PFSK-1 (cell line): ENCODE results near the gene NIPA2.

Source experiments
- FOXP2 ChIP-seq: optimal IDR thresholded peaks from 2 replicates; pipeline ENCODE3; 2011; ENCODE audit warnings: borderline replicate concordance, control low read depth, inconsistent platforms; ENCODE audit not compliant: insufficient read depth; ENCODE audit errors: extremely low read length, extremely low read depth
- POLR2AphosphoS5 ChIP-seq: IDR thresholded peaks from 2 replicates; pipeline ENCODE4 v1.6.1; 2012; ENCODE audit warnings: low read depth, mild to moderate bottlenecking, control low read depth, low read length, moderate library complexity
- SIN3A ChIP-seq: IDR thresholded peaks from 2 replicates; pipeline ENCODE4 v1.6.1; 2012; ENCODE audit warnings: mild to moderate bottlenecking, low read length, moderate library complexity, borderline replicate concordance; ENCODE audit not compliant: insufficient read depth
- TAF1 ChIP-seq: IDR thresholded peaks from 2 replicates; pipeline ENCODE4 v1.6.1; 2012; ENCODE audit warnings: low read length, control low read depth, borderline replicate concordance; ENCODE audit not compliant: insufficient read depth
- TF ChIP-seq, protein P1 (sequence below), 2 experiments: IDR thresholded peaks; 2 replicates each; pipeline versions ENCODE4 v1.6.1 to v1.8.0; 2011 to 2012; ENCODE audit warnings: low read depth in 2 of 2, low read length in 2 of 2, control low read depth in 1 of 2, inconsistent platforms in 1 of 2, mild to moderate bottlenecking in 1 of 2, moderate library complexity in 1 of 2; ENCODE audit not compliant: insufficient read depth in 1 of 2

DNA sequence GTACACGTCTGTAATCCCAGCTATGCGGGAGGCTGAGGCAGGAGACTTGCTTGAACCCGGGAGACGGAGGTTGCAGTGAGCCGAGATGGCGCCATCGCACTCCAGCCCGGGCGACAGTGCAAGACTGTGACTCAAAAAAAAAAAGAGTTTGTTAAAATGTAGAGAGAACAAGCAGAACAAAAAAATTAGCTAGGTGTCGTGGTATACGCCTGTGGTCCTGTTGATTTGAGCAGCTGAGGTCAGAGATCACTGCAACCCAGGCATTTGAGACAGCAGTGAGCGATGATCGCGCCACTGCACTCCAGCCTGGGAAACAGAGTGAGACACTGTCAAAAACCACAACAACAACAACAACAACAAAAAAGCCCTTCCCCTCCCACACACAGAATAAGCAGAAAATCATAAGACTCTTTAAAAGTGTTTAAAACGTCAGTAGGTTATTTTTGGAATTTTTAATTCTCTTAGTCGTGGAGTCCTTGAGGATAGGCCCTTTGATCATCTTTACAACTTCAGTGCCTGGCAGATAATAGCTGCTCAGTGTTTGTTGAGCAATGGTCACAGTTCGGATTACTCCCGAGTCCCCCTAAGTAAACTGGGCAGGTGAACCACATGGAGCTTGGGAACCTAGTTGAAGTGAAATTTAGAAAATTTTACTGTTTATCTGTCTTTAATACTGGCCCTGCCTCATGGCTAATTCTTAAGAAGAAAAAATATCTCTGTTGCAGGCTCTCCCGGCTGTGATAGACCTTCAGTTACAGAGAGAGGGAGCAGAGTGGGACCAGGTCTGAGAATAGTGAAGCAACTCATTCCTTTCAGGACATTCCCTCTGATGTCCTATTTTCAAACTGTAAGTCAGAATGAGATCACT lies 6.2 kb downstream of the NIPA2 start:
- no peak for TF ChIP-seq SIN3A
- TF ChIP-seq POLR2AphosphoS5 = no peak
- TF ChIP-seq, protein P1, sequence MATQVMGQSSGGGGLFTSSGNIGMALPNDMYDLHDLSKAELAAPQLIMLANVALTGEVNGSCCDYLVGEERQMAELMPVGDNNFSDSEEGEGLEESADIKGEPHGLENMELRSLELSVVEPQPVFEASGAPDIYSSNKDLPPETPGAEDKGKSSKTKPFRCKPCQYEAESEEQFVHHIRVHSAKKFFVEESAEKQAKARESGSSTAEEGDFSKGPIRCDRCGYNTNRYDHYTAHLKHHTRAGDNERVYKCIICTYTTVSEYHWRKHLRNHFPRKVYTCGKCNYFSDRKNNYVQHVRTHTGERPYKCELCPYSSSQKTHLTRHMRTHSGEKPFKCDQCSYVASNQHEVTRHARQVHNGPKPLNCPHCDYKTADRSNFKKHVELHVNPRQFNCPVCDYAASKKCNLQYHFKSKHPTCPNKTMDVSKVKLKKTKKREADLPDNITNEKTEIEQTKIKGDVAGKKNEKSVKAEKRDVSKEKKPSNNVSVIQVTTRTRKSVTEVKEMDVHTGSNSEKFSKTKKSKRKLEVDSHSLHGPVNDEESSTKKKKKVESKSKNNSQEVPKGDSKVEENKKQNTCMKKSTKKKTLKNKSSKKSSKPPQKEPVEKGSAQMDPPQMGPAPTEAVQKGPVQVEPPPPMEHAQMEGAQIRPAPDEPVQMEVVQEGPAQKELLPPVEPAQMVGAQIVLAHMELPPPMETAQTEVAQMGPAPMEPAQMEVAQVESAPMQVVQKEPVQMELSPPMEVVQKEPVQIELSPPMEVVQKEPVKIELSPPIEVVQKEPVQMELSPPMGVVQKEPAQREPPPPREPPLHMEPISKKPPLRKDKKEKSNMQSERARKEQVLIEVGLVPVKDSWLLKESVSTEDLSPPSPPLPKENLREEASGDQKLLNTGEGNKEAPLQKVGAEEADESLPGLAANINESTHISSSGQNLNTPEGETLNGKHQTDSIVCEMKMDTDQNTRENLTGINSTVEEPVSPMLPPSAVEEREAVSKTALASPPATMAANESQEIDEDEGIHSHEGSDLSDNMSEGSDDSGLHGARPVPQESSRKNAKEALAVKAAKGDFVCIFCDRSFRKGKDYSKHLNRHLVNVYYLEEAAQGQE (IDR thresholded peaks at IDR 0.05; ENCODE audit: insufficient read depth in 1 of 2, low read depth in 2 of 2, low read length in 2 of 2) = no peak
- no peak for TF ChIP-seq FOXP2
- no peak for TF ChIP-seq TAF1
